Measurements from ENCODE around the gene ECE2.

ECE2 gene

GRCh38 chr3:184255291-184256039, 20.4 kb upstream of the ECE2 start:
- no peak overlapping the region for H3K4me2 ChIP-seq (ENCODE audit: insufficient read depth, low read length, poor library complexity, severe bottlenecking)
- no peak overlapping the region for H2AK5ac ChIP-seq (ENCODE audit: low read depth, low read length)
- H3K9ac ChIP-seq (ENCODE audit: low read depth, low read length, poor library complexity): no peak overlapping the region
- H3K27me3 ChIP-seq (ENCODE audit: control insufficient read depth in 3 of 3, insufficient read depth in 3 of 3, low read depth in 1 of 3, low read length in 3 of 3): peaks cover 11 to 20% (median 12%) of the 10 kb centered on the region in 3 experiments
- H3K4me3 ChIP-seq (ENCODE audit: low read length in 2 of 2): no peak overlapping the region
- H3K14ac ChIP-seq (ENCODE audit: low read length): no peak overlapping the region
- no peaks in the 10 kb centered on the region for H3K9me3 ChIP-seq (replicated peaks in 1 of 2; ENCODE audit: control insufficient read depth in 2 of 2, insufficient read depth in 1 of 2, low read depth in 1 of 2, low read length in 2 of 2)
- H2BK120ac ChIP-seq (ENCODE audit: low read depth, low read length): no peak overlapping the region
- no peak overlapping the region for H3K27ac ChIP-seq (replicated peaks; ENCODE audit: low read length)
- no peak overlapping the region for H4K8ac ChIP-seq (ENCODE audit: low read depth, low read length)
- no peak overlapping the region for H2AFZ ChIP-seq (ENCODE audit: low read length)
- peaks cover 2% of the 10 kb centered on the region for H3K79me1 ChIP-seq (ENCODE audit: low read depth, low read length)
- DNase-seq (ENCODE audit: low spot score): no peak
- H2BK12ac ChIP-seq (ENCODE audit: low read length): no peak overlapping the region
- no peak overlapping the region for H4K91ac ChIP-seq (ENCODE audit: low read depth, low read length, poor library complexity)
- no peak overlapping the region for H2BK15ac ChIP-seq (ENCODE audit: low read length)
- H3K36me3 ChIP-seq (replicated peaks in 1 of 2; ENCODE audit: control insufficient read depth in 2 of 2, insufficient read depth in 2 of 2, low read length in 2 of 2): no peaks in the 10 kb centered on the region
- no peak overlapping the region for H3K18ac ChIP-seq (ENCODE audit: low read length)
- peaks cover 2 to 3% of the 10 kb centered on the region in 2 donors for H3K4me1 ChIP-seq (ENCODE audit: control insufficient read depth in 2 of 2, insufficient read depth in 1 of 2, low read depth in 1 of 2, low read length in 2 of 2)
- WGBS, 2 donors (ENCODE audit: extremely low coverage in 2 of 2, insufficient read length in 2 of 2, insufficient replicate concordance in 1 of 2): no CpG with 5 or more reads among the region's 3 CpGs
- no peak overlapping the region for H2BK5ac ChIP-seq (ENCODE audit: low read length)
- H3K4ac ChIP-seq (ENCODE audit: low read length): no peak overlapping the region
- no peak overlapping the region for H3K23ac ChIP-seq (ENCODE audit: low read depth, low read length, poor library complexity)

GRCh38 chr3:184257083-184257915, 18.5 kb upstream of the ECE2 start:
- peak overlapping the region; percentile 70 for H3K9ac ChIP-seq (ENCODE audit: low read depth, low read length, poor library complexity)
- H2BK5ac ChIP-seq (ENCODE audit: low read length): no peak overlapping the region
- no peak overlapping the region for H3K4ac ChIP-seq (ENCODE audit: low read length)
- H3K79me1 ChIP-seq (ENCODE audit: low read depth, low read length): peaks cover 4% of the 10 kb centered on the region
- H2BK12ac ChIP-seq (ENCODE audit: low read length): no peak overlapping the region
- H3K27ac ChIP-seq (replicated peaks; ENCODE audit: low read length): no peak overlapping the region
- no peak overlapping the region for H3K4me3 ChIP-seq (ENCODE audit: low read length in 2 of 2)
- no peak overlapping the region for H4K91ac ChIP-seq (ENCODE audit: low read depth, low read length, poor library complexity)
- H3K27me3 ChIP-seq (ENCODE audit: control insufficient read depth in 3 of 3, insufficient read depth in 3 of 3, low read depth in 1 of 3, low read length in 3 of 3): peaks cover 18 to 34% (median 22%) of the 10 kb centered on the region in 3 experiments
- peak overlapping the region; percentile 12 for H2BK15ac ChIP-seq (ENCODE audit: low read length)
- no peaks in the 10 kb centered on the region for H3K9me3 ChIP-seq (replicated peaks in 1 of 2; ENCODE audit: control insufficient read depth in 2 of 2, insufficient read depth in 1 of 2, low read depth in 1 of 2, low read length in 2 of 2)
- H3K4me2 ChIP-seq (ENCODE audit: insufficient read depth, low read length, poor library complexity, severe bottlenecking): no peak overlapping the region
- H3K36me3 ChIP-seq (replicated peaks in 1 of 2; ENCODE audit: control insufficient read depth in 2 of 2, insufficient read depth in 2 of 2, low read length in 2 of 2): no peaks in the 10 kb centered on the region
- H3K4me1 ChIP-seq (ENCODE audit: control insufficient read depth in 2 of 2, insufficient read depth in 1 of 2, low read depth in 1 of 2, low read length in 2 of 2): peaks cover 3 to 7% of the 10 kb centered on the region in 2 donors
- WGBS, 2 donors (ENCODE audit: extremely low coverage in 2 of 2, insufficient read length in 2 of 2, insufficient replicate concordance in 1 of 2): no CpG with 5 or more reads among the region's 23 CpGs
- DNase-seq (ENCODE audit: low spot score): no peak
- no peak overlapping the region for H2AK5ac ChIP-seq (ENCODE audit: low read depth, low read length)
- H2AFZ ChIP-seq (ENCODE audit: low read length): no peak overlapping the region
- no peak overlapping the region for H3K18ac ChIP-seq (ENCODE audit: low read length)
- H2BK120ac ChIP-seq (ENCODE audit: low read depth, low read length): no peak overlapping the region
- no peak overlapping the region for H3K14ac ChIP-seq (ENCODE audit: low read length)
- H3K23ac ChIP-seq (ENCODE audit: low read depth, low read length, poor library complexity): no peak overlapping the region
- H4K8ac ChIP-seq (ENCODE audit: low read depth, low read length): no peak overlapping the region

GRCh38 chr3:184258926-184259325, 16.9 kb upstream of the ECE2 start:
- Histone ChIP-seq H3K4ac (ENCODE audit: low read length) (no peak overlapping the region), H2BK5ac (ENCODE audit: low read length) (no peak overlapping the region), H3K4me2 (ENCODE audit: insufficient read depth, low read length, poor library complexity, severe bottlenecking) (no peak overlapping the region), H2AFZ (ENCODE audit: low read length) (no peak overlapping the region), H3K4me3 (ENCODE audit: low read length in 2 of 2) (peak overlapping the region in 1 of 2 donors; percentile 42), H2AK5ac (ENCODE audit: low read depth, low read length) (no peak overlapping the region), H3K14ac (ENCODE audit: low read length) (peak overlapping the region; percentile 38), H3K9me3 (replicated peaks in 1 of 2; ENCODE audit: control insufficient read depth in 2 of 2, insufficient read depth in 1 of 2, low read depth in 1 of 2, low read length in 2 of 2) (no peaks in the 10 kb centered on the region), H3K18ac (ENCODE audit: low read length) (no peak overlapping the region), H3K4me1 (ENCODE audit: control insufficient read depth in 2 of 2, insufficient read depth in 1 of 2, low read depth in 1 of 2, low read length in 2 of 2) (peaks cover 10 to 12% of the 10 kb centered on the region in 2 donors), H3K9ac (ENCODE audit: low read depth, low read length, poor library complexity) (no peak overlapping the region), H2BK12ac (ENCODE audit: low read length) (no peak overlapping the region), H3K79me1 (ENCODE audit: low read depth, low read length) (peaks cover 4% of the 10 kb centered on the region), H3K27me3 (ENCODE audit: control insufficient read depth in 3 of 3, insufficient read depth in 3 of 3, low read depth in 1 of 3, low read length in 3 of 3) (peaks cover 21 to 44% (median 34%) of the 10 kb centered on the region in 3 experiments), H4K8ac (ENCODE audit: low read depth, low read length) (no peak overlapping the region), H3K27ac (replicated peaks; ENCODE audit: low read length) (no peak overlapping the region), H3K23ac (ENCODE audit: low read depth, low read length, poor library complexity) (no peak overlapping the region), H3K36me3 (replicated peaks in 1 of 2; ENCODE audit: control insufficient read depth in 2 of 2, insufficient read depth in 2 of 2, low read length in 2 of 2) (no peaks in the 10 kb centered on the region), H2BK120ac (ENCODE audit: low read depth, low read length) (no peak overlapping the region), H2BK15ac (ENCODE audit: low read length) (no peak overlapping the region), H4K91ac (ENCODE audit: low read depth, low read length, poor library complexity) (no peak overlapping the region)
- no CpG with 5 or more reads among the region's 5 CpGs for WGBS, 2 donors (ENCODE audit: extremely low coverage in 2 of 2, insufficient read length in 2 of 2, insufficient replicate concordance in 1 of 2)
- no peak for DNase-seq (ENCODE audit: low spot score)

- no peak overlapping the region for H4K91ac ChIP-seq (ENCODE audit: low read depth, low read length, poor library complexity)
- H3K9ac ChIP-seq (ENCODE audit: low read depth, low read length, poor library complexity): no peak overlapping the region
- H3K4ac ChIP-seq (ENCODE audit: low read length): no peak overlapping the region
- no peak for DNase-seq (ENCODE audit: low spot score)
- no peaks in the 10 kb centered on the region for H3K36me3 ChIP-seq (replicated peaks in 1 of 2; ENCODE audit: control insufficient read depth in 2 of 2, insufficient read depth in 2 of 2, low read length in 2 of 2)
- H4K8ac ChIP-seq (ENCODE audit: low read depth, low read length): no peak overlapping the region
- H2AFZ ChIP-seq (ENCODE audit: low read length): no peak overlapping the region
- no peak overlapping the region for H3K27ac ChIP-seq (replicated peaks; ENCODE audit: low read length)
- no peak overlapping the region for H3K4me2 ChIP-seq (ENCODE audit: insufficient read depth, low read length, poor library complexity, severe bottlenecking)
- no peak overlapping the region for H2AK5ac ChIP-seq (ENCODE audit: low read depth, low read length)
- H3K4me1 ChIP-seq (ENCODE audit: control insufficient read depth in 2 of 2, insufficient read depth in 1 of 2, low read depth in 1 of 2, low read length in 2 of 2): peaks cover 10 to 12% of the 10 kb centered on the region in 2 donors
- peaks cover 21 to 46% (median 36%) of the 10 kb centered on the region in 3 experiments for H3K27me3 ChIP-seq (ENCODE audit: control insufficient read depth in 3 of 3, insufficient read depth in 3 of 3, low read depth in 1 of 3, low read length in 3 of 3)
- no peak overlapping the region for H2BK15ac ChIP-seq (ENCODE audit: low read length)
- H2BK5ac ChIP-seq (ENCODE audit: low read length): no peak overlapping the region
- H3K14ac ChIP-seq (ENCODE audit: low read length): peak overlapping the region; percentile 38
- no peak overlapping the region for H2BK12ac ChIP-seq (ENCODE audit: low read length)
- H3K9me3 ChIP-seq (replicated peaks in 1 of 2; ENCODE audit: control insufficient read depth in 2 of 2, insufficient read depth in 1 of 2, low read depth in 1 of 2, low read length in 2 of 2): no peaks in the 10 kb centered on the region
- H3K23ac ChIP-seq (ENCODE audit: low read depth, low read length, poor library complexity): peak overlapping the region; percentile 73
- no peak overlapping the region for H3K18ac ChIP-seq (ENCODE audit: low read length)
- peaks cover 4% of the 10 kb centered on the region for H3K79me1 ChIP-seq (ENCODE audit: low read depth, low read length)
- peak overlapping the region in 1 of 2 donors; percentile 28 for H3K4me3 ChIP-seq (ENCODE audit: low read length in 2 of 2)
- WGBS, 2 donors (ENCODE audit: extremely low coverage in 2 of 2, insufficient read length in 2 of 2, insufficient replicate concordance in 1 of 2): no CpG with 5 or more reads among the region's 28 CpGs
- H2BK120ac ChIP-seq (ENCODE audit: low read depth, low read length): no peak overlapping the region
Measured at GRCh38 chr3:184259396-184259877, 16.4 kb upstream of the ECE2 start.
